Gastrocnemius medialis (tissue), 4 donors: Measurements from ENCODE around the gene CHRNA9. TPM values are rescaled to one million over a fixed set of nuclear protein-coding genes. Genes with fewer than 3 reads are reported as not detected.

Source experiments
- ATAC-seq, 2 donors: fragments of 150-250 bp; one replicate each; pipeline ENCODE4 v1.9.1; 2016
- DNase-seq, 2 donors: peaks; one replicate each; pipeline ENCODE4 v3.0.0-alpha.2; 2019
- H3K27ac ChIP-seq, 4 donors: fragments of 200-600 bp; sonication (generic); 1 replicate in 1 of 4; 2 replicates in 3 of 4; pipeline ENCODE4 v1.5.1; 2016 to 2018; ENCODE audit warnings: mild to moderate bottlenecking in 2 of 4, moderate library complexity in 1 of 4
- H3K27me3 ChIP-seq, 3 donors: fragments of 200-600 bp; sonication (generic) in 2 of 3; 1 replicate in 1 of 3; 2 replicates in 2 of 3; pipeline versions ENCODE4 v1.5.1 to v1.6.0; 2016 to 2019; ENCODE audit warnings: mild to moderate bottlenecking in 1 of 3, moderate library complexity in 1 of 3
- H3K36me3 ChIP-seq, 2 donors: fragments of 200-600 bp; sonication (generic) in 1 of 2; one replicate each; pipeline ENCODE4 v1.5.1; 2017 to 2018
- H3K4me1 ChIP-seq, 2 donors: fragments of 200-600 bp; sonication (generic) in 1 of 2; one replicate each; pipeline ENCODE4 v1.5.1; 2016 to 2017; ENCODE audit warnings: mild to moderate bottlenecking in 2 of 2
- H3K4me3 ChIP-seq, 4 donors: fragments of 200-600 bp; sonication (generic) in 3 of 4; 1 replicate in 1 of 4; 2 replicates in 3 of 4; pipeline ENCODE4 v1.5.1; 2016 to 2019; ENCODE audit warnings: mild to moderate bottlenecking in 2 of 4
- H3K9me3 ChIP-seq, 3 donors: fragments of 200-600 bp; sonication (generic) in 2 of 3; 1 replicate in 1 of 3; 2 replicates in 2 of 3; pipeline ENCODE4 v1.5.1; 2016 to 2019
- POLR2A ChIP-seq, 2 donors: fragments of 450-650 bp; IDR thresholded peaks; one replicate each; pipeline ENCODE4 v1.6.1; 2017; ENCODE audit warnings: antibody characterized with exemption in 2 of 2, mild to moderate bottlenecking in 2 of 2, moderate library complexity in 2 of 2
- in situ Hi-C, 4 donors: fragments of 200-750 bp; cut with MboI; loops; one replicate each; pipeline versions ENCODE4 v1.15.0 to v1.8.0; 2017; ENCODE audit warnings: low sequenced_read_pairs in 4 of 4
- intact Hi-C: fragments of 100-400 bp; cut with DNase I; formaldehyde crosslinking; loops from one replicate; pipeline ENCODE4 v1.15.1; 2023; ENCODE audit warnings: low total_unique reads
- total RNA-seq, 4 donors: library from RNA; depleted of rRNA; stranded (reverse); fragments of >200 nt; gene quantifications; one replicate each; pipeline versions ENCODE4 v1.1.0 to v1.2.3, GENCODE V29; 2016
- TF ChIP-seq, protein P1 (sequence below), 5 experiments: fragments of 450-650 bp in 3 of 5; fragments of 200-600 bp in 2 of 5; sonication (generic) in 2 of 5; IDR thresholded peaks in 4 of 5; conservative IDR thresholded peaks in 1 of 5; 1 replicate in 4 of 5; 2 replicates in 1 of 5; pipeline ENCODE4 v1.5.1; 2016 to 2019; ENCODE audit warnings: antibody characterized with exemption in 5 of 5, mild to moderate bottlenecking in 3 of 5, moderate library complexity in 3 of 5

Gene CHRNA9
- total RNA-seq, 4 donors from 2014 or later = not detected

DNA sequence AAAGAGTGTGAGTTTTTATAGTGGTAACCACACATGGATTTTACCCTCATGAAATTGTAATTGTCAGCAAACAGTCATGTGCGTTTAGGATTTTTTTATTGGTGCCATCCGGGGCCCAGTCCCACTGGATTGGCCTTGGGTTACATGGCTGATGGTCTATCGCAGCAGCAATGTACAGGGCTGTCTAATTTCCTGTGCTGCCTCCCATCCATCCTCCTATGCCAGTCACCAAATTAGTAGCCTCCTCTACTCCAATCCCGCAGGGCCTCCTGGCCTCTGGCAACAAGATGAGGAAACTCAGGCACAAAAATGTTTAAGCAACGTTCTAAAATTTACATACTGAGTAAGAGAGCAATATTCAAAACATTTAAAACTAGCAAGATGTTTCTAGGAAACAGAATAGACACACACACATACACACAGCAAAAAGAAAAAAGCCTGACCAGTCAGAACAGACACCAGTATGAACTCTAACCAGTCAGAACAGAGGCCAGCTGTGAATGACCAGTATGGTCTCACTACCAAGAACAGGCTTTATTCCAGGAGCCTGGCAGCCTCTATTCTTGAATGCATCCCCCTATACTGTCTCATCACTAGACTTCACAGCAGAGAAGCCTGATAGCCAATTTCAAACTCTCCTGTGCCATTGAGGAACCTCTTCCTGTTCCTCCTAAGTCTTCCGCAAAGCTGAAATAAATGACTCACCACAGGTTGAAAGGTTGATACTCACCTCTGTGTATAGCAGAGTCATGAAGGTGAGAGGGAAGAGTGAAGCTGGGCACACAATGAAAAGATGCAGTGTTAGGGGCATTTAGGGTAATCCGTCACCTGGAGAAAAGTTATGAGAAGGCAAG lies 42.6 kb downstream of the CHRNA9 start:
- Histone ChIP-seq H3K4me1 (no peaks in the 10 kb centered on the region), H3K36me3 (no peaks in the 10 kb centered on the region), H3K27me3 (no peaks in the 10 kb centered on the region), H3K4me3 (no peak overlapping the region), H3K9me3 (no peaks in the 10 kb centered on the region), H3K27ac (no peak overlapping the region)
- intact Hi-C loops = no loop called here
- TF ChIP-seq, protein P1, sequence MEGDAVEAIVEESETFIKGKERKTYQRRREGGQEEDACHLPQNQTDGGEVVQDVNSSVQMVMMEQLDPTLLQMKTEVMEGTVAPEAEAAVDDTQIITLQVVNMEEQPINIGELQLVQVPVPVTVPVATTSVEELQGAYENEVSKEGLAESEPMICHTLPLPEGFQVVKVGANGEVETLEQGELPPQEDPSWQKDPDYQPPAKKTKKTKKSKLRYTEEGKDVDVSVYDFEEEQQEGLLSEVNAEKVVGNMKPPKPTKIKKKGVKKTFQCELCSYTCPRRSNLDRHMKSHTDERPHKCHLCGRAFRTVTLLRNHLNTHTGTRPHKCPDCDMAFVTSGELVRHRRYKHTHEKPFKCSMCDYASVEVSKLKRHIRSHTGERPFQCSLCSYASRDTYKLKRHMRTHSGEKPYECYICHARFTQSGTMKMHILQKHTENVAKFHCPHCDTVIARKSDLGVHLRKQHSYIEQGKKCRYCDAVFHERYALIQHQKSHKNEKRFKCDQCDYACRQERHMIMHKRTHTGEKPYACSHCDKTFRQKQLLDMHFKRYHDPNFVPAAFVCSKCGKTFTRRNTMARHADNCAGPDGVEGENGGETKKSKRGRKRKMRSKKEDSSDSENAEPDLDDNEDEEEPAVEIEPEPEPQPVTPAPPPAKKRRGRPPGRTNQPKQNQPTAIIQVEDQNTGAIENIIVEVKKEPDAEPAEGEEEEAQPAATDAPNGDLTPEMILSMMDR (IDR thresholded peaks at IDR 0.05 in 4 of 5, conservative IDR thresholded peaks at IDR 0.05 in 1 of 5) = no peak
- TF ChIP-seq POLR2A (IDR thresholded peaks at IDR 0.05) = no peak
- no peak for DNase-seq
- in situ Hi-C loops = no loop called here
- no peak for ATAC-seq

DNA sequence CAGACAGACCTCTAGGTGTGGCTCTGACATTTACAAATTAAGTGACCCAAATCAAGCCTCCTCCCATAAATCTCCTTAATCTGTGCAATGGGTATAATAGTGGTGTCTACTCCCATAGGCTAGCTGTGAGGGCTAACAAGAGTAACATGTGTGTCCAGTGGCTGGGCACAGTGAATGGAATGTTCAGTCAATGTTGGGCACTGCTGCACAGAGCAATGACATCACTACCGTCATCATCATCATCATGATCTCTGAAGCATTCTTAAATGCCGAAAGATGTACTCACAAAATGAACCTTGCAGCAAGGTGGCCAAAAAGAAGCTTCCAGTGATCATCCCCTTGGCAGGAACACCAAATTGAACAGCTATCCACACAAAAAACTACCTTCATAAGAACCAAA lies 43.5 kb downstream of the CHRNA9 start:
- DNase-seq (no peak), ATAC-seq (no peak)
- intact Hi-C loops = no loop called here
- in situ Hi-C loops = no loop called here
- Histone ChIP-seq H3K9me3 (no peaks in the 10 kb centered on the region), H3K4me3 (no peak overlapping the region), H3K4me1 (no peaks in the 10 kb centered on the region), H3K27me3 (no peaks in the 10 kb centered on the region), H3K27ac (no peak overlapping the region), H3K36me3 (no peaks in the 10 kb centered on the region)
- TF ChIP-seq, protein P1 (IDR thresholded peaks at IDR 0.05 in 4 of 5, conservative IDR thresholded peaks at IDR 0.05 in 1 of 5) = no peak
- no peak for TF ChIP-seq POLR2A (IDR thresholded peaks at IDR 0.05)

DNA sequence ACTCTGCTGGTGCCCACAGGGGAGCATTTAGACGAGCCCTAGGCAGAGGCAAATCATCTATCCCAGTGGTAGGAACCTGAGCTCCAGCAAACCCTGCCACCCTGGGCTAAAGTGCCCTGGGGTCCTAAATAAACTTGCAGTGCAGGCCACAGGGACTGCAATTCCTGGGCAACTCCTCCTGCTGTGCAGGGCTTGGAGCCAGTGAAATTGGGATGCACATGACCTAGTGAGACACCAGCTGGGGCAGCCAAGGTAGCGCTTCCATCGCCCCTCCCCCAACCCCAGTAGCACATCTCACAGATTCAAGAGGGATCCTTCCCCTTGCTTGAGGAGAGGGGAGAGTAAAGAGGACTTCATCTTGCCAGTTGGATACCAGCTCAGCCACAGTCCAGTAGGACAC lies 44.1 kb downstream of the CHRNA9 start:
- Histone ChIP-seq H3K4me1 (no peaks in the 10 kb centered on the region), H3K4me3 (no peak overlapping the region), H3K9me3 (no peaks in the 10 kb centered on the region), H3K27me3 (no peaks in the 10 kb centered on the region), H3K36me3 (no peaks in the 10 kb centered on the region), H3K27ac (no peak overlapping the region)
- DNase-seq (no peak), ATAC-seq (no peak)
- intact Hi-C loops = no loop called here
- TF ChIP-seq, protein P1 (IDR thresholded peaks at IDR 0.05 in 4 of 5, conservative IDR thresholded peaks at IDR 0.05 in 1 of 5) = no peak
- in situ Hi-C loops = no loop called here

DNA sequence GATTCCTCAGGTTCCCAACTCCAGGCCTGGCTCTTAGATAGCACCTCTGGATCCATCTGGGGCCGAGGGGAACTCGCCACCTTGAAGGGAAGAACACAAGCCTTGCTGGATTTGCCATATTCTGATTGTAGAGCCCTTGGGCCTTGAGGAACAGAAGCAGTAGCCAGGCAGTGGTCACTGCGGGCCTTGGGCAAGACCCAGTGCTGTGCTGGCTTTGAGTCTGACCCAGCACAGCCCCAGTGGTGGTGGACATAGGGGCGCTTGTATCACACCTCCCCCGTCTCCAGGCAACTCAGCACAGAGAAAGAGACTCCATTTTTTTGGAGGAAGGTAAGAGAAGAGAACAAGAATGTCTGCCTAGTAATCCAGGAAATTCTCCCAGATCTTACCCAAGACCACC lies 45.5 kb downstream of the CHRNA9 start:
- intact Hi-C loops = no loop called here
- in situ Hi-C loops = no loop called here
- Histone ChIP-seq H3K4me1 (no peaks in the 10 kb centered on the region), H3K27me3 (no peaks in the 10 kb centered on the region), H3K36me3 (no peaks in the 10 kb centered on the region), H3K27ac (no peak overlapping the region), H3K4me3 (no peak overlapping the region), H3K9me3 (no peaks in the 10 kb centered on the region)
- TF ChIP-seq, protein P1 (IDR thresholded peaks at IDR 0.05 in 4 of 5, conservative IDR thresholded peaks at IDR 0.05 in 1 of 5) = no peak
- TF ChIP-seq POLR2A (IDR thresholded peaks at IDR 0.05) = no peak
- no peak for DNase-seq
- no peak for ATAC-seq
